B cell (primary cell): ENCODE data around the gene PACC1. TPM values are rescaled to one million over a fixed set of nuclear protein-coding genes. Genes with fewer than 3 reads are reported as not detected.

Experiments used
- ATAC-seq: fragments of 200-7000 bp; cut with Tn5 transposase; one replicate; pipeline ENCODE4 v1.10.0; 2021; ENCODE audit warnings: low read depth, mild to moderate bottlenecking, moderate number of reproducible peaks, moderate library complexity
- CTCF ChIA-PET: fragments of 350-600 bp; sonication (Branson Sonifier 250); formaldehyde crosslinking; loops from one replicate; lab custom pipeline; 2021; ENCODE audit warnings: antibody characterized with exemption, inconsistent platforms; lab: Charles Lee
- POLR2A ChIA-PET: fragments of 350-600 bp; sonication (Branson Sonifier 250); formaldehyde crosslinking; loops from one replicate; lab custom pipeline; 2021; ENCODE audit warnings: antibody characterized with exemption; lab: Charles Lee
- DNase-seq: peaks from one replicate; pipeline ENCODE4 v3.0.0; 2013
- H2AFZ ChIP-seq: 2 replicates; pipeline ENCODE4 v1.6.1; 2012; ENCODE audit warnings: mild to moderate bottlenecking, low read depth, low read length; ENCODE audit not compliant: insufficient read depth, poor library complexity, severe bottlenecking
- H3K27ac ChIP-seq, 2 donors: 1 replicate in 1 of 2; 2 replicates in 1 of 2; pipeline ENCODE4 v1.5.1; 2012 to 2013; ENCODE audit warnings: low read length in 2 of 2, mild to moderate bottlenecking in 2 of 2, moderate library complexity in 1 of 2
- H3K27me3 ChIP-seq, 4 experiments: fragments of 200-600 bp in 1 of 4; sonication (generic) in 1 of 4; replicated peaks in 1 of 4; 1 replicate in 2 of 4; 2 replicates in 2 of 4; pipeline versions ENCODE4 v1.6.1 to v1.7.0; 2013 to 2016; ENCODE audit warnings: low read length in 3 of 4, mild to moderate bottlenecking in 2 of 4, mixed read lengths in 1 of 4, moderate library complexity in 1 of 4; ENCODE audit not compliant: insufficient read depth in 4 of 4, control insufficient read depth in 3 of 4; ENCODE audit errors: control extremely low read depth in 1 of 4
- H3K36me3 ChIP-seq, 2 experiments: replicated peaks in 1 of 2; 1 replicate in 1 of 2; 2 replicates in 1 of 2; pipeline versions ENCODE4 v1.6.1 to v1.7.1; 2013; ENCODE audit warnings: low read length in 1 of 2; ENCODE audit not compliant: insufficient read depth in 2 of 2, control insufficient read depth in 1 of 2; ENCODE audit errors: control extremely low read depth in 1 of 2, extremely low read depth in 1 of 2
- H3K4me1 ChIP-seq, 2 donors: fragments of 200-600 bp in 1 of 2; sonication (generic) in 1 of 2; 1 replicate in 1 of 2; 2 replicates in 1 of 2; pipeline versions ENCODE4 v1.5.1 to v1.6.1; 2013 to 2017; ENCODE audit warnings: low read length in 2 of 2; ENCODE audit not compliant: control insufficient read depth in 2 of 2, insufficient read depth in 2 of 2
- H3K4me2 ChIP-seq: replicated peaks from 2 replicates; pipeline ENCODE3; 2012; ENCODE audit warnings: mild to moderate bottlenecking, low read depth, low read length; ENCODE audit not compliant: poor library complexity, severe bottlenecking
- H3K4me3 ChIP-seq, 5 experiments: fragments of 200-600 bp in 1 of 5; sonication (generic) in 1 of 5; 1 replicate in 3 of 5; 2 replicates in 2 of 5; pipeline versions ENCODE4 v1.5.1 to v1.7.0; 2011 to 2016; ENCODE audit warnings: low read length in 4 of 5, mild to moderate bottlenecking in 4 of 5, low read depth in 2 of 5, control low read depth in 1 of 5, moderate library complexity in 1 of 5; ENCODE audit not compliant: insufficient read depth in 1 of 5; ENCODE audit errors: control extremely low read depth in 1 of 5, extremely low read depth in 1 of 5
- H3K79me2 ChIP-seq: fragments of 200-600 bp; sonication (generic); one replicate; pipeline ENCODE4 v1.6.0; 2016; ENCODE audit warnings: low read length; ENCODE audit not compliant: control insufficient read depth, insufficient read depth
- H3K9ac ChIP-seq: fragments of 200-600 bp; sonication (generic); 2 replicates; pipeline ENCODE4 v1.6.1; 2017; ENCODE audit warnings: mild to moderate bottlenecking, low read length, moderate library complexity
- H3K9me3 ChIP-seq, 3 donors: one replicate each; pipeline versions ENCODE4 v1.6.1 to v1.7.1; 2013; ENCODE audit warnings: low read length in 2 of 3; ENCODE audit not compliant: control insufficient read depth in 2 of 3, insufficient read depth in 1 of 3; ENCODE audit errors: control extremely low read depth in 1 of 3
- H4K20me1 ChIP-seq: 2 replicates; pipeline ENCODE4 v1.6.0; 2012; ENCODE audit warnings: mild to moderate bottlenecking, low read length; ENCODE audit not compliant: insufficient read depth, control insufficient read depth, poor library complexity, severe bottlenecking
- H3K27ac Mint-ChIP-seq: one replicate; pipeline ENCODE4 v1.8.0; 2021; ENCODE audit warnings: mixed read lengths
- H3K27me3 Mint-ChIP-seq: one replicate; pipeline ENCODE4 v1.8.0; 2021; ENCODE audit warnings: mixed read lengths
- H3K4me1 Mint-ChIP-seq: one replicate; pipeline ENCODE4 v1.8.0; 2021; ENCODE audit warnings: mixed read lengths
- H3K4me3 Mint-ChIP-seq: one replicate; pipeline ENCODE4 v1.8.0; 2021; ENCODE audit warnings: mixed read lengths
- H3K9me3 Mint-ChIP-seq: one replicate; pipeline ENCODE4 v1.8.0; 2022; ENCODE audit warnings: mixed read lengths; ENCODE audit not compliant: insufficient read depth
- CTCF ChIP-seq: fragments of 200-600 bp; IDR thresholded peaks from one replicate; pipeline ENCODE4 v1.8.0; 2022; ENCODE audit warnings: antibody characterized with exemption, mild to moderate bottlenecking
- EZH2 ChIP-seq: IDR thresholded peaks from 2 replicates; pipeline ENCODE4 v1.6.1; 2012; ENCODE audit warnings: borderline replicate concordance, low read depth, mild to moderate bottlenecking, moderate library complexity, low read length; ENCODE audit not compliant: insufficient read depth, poor library complexity, severe bottlenecking
- WGBS: methylation state at CpG from one replicate; pipeline ENCODE4 v1.1.5; 2013; ENCODE audit warnings: missing lambda C conversion rate; ENCODE audit not compliant: insufficient coverage; 5-methylcytosine and 5-hydroxymethylcytosine counted together
- intact Hi-C: fragments of 100-400 bp; cut with micrococcal nuclease; formaldehyde crosslinking; loops from one replicate; pipeline ENCODE4 v1.10.0; 2022
- polyA plus RNA-seq: library from polyadenylated mRNA; depleted of rRNA; stranded (reverse); fragments of >200 nt; gene quantifications from 2 replicates; pipeline ENCODE4 v1.2.3, GENCODE V29; 2012
- total RNA-seq, 2 donors: library from RNA; stranded (reverse); fragments of 120-200 nt in 1 of 2; gene quantifications; 1 replicate in 1 of 2; 2 replicates in 1 of 2; pipeline versions ENCODE4 v1.2.3 to v1.2.4, GENCODE V29; 2013 to 2022

Gene PACC1
- total and polyA plus RNA-seq, 2 donors (not counting 1 experiment from before 2014, with no cell fraction given), result 15.9 to 18.3 TPM

GRCh38 chr1:212341090-212341489 is 73.6 kb downstream of the PACC1 start:
- intact Hi-C loops, result no loop called here
- H3K27me3 Mint-ChIP-seq, result no peaks in the 10 kb centered on the region
- no peak overlapping the region for H3K4me2 ChIP-seq
- WGBS, result no CpG with 5 or more reads among the region's 1 CpG
- ChIA-PET POLR2A (no interaction called here), CTCF (interaction anchor here (0.8 to 2.9 kb wide), 4 partner anchors 27 to 270 kb away, joined by 4 to 8 read pairs (median 6); no protein-coding TSS in a partner anchor)
- no peak overlapping the region for H3K4me3 Mint-ChIP-seq
- ATAC-seq (no peak), DNase-seq (no peak)
- no peak overlapping the region for H3K9ac ChIP-seq
- H4K20me1 ChIP-seq, result no peaks in the 10 kb centered on the region
- no peaks in the 10 kb centered on the region for H3K4me1 Mint-ChIP-seq
- no peak overlapping the region for H3K27ac ChIP-seq
- H3K36me3 ChIP-seq, result peaks cover 10 to 34% of the 10 kb centered on the region in 2 experiments
- H3K27ac Mint-ChIP-seq, result no peak overlapping the region
- H3K9me3 ChIP-seq, result no peaks in the 10 kb centered on the region
- no peak overlapping the region for H3K4me3 ChIP-seq
- H3K9me3 Mint-ChIP-seq, result no peaks in the 10 kb centered on the region
- H3K4me1 ChIP-seq, result no peaks in the 10 kb centered on the region
- TF ChIP-seq CTCF (no peak), EZH2 (no peak)
- no peak overlapping the region for H2AFZ ChIP-seq
- peaks cover 10% of the 10 kb centered on the region for H3K79me2 ChIP-seq
- no peaks in the 10 kb centered on the region for H3K27me3 ChIP-seq

- no peak for TF ChIP-seq CTCF
- no peak for TF ChIP-seq EZH2
- no peaks in the 10 kb centered on the region for H3K9me3 ChIP-seq
- H3K4me2 ChIP-seq, result no peak overlapping the region
- WGBS, result no CpG with 5 or more reads among the region's 2 CpGs
- H3K4me3 ChIP-seq, result no peak overlapping the region
- H3K9ac ChIP-seq, result no peak overlapping the region
- H3K27ac ChIP-seq, result no peak overlapping the region
- ChIA-PET POLR2A (no interaction called here), CTCF (interaction anchor here (1.2 to 1.4 kb wide), 2 partner anchors 13 to 267 kb away, joined by 3 read pairs; no protein-coding TSS in a partner anchor)
- DNase-seq (no peak), ATAC-seq (no peak)
- peaks cover 33% of the 10 kb centered on the region for H4K20me1 ChIP-seq
- no peaks in the 10 kb centered on the region for H3K4me1 ChIP-seq
- H3K4me3 Mint-ChIP-seq, result no peak overlapping the region
- H3K27ac Mint-ChIP-seq, result no peak overlapping the region
- peaks cover 47% of the 10 kb centered on the region for H3K79me2 ChIP-seq
- intact Hi-C loops, result no loop called here
- peaks cover 8% of the 10 kb centered on the region for H3K4me1 Mint-ChIP-seq
- H3K27me3 Mint-ChIP-seq, result no peaks in the 10 kb centered on the region
- peaks cover 3 to 22% of the 10 kb centered on the region in 2 experiments for H3K36me3 ChIP-seq
- no peaks in the 10 kb centered on the region for H3K9me3 Mint-ChIP-seq
- no peak overlapping the region for H2AFZ ChIP-seq
- H3K27me3 ChIP-seq, result no peaks in the 10 kb centered on the region
These were observed 85.6 kb downstream of the PACC1 start for GRCh38 chr1:212329105-212329504.
